GM18520 (cell line): Measurements from ENCODE around the gene UBE2D2.
A peak's percentile ranks its signal among the peaks of the same experiment; 100 is the strongest.

Experiments
- ATAC-seq: cut with Tn5 transposase; IDR thresholded peaks from one replicate; pipeline ENCODE4 v1.9.1; 2021; ENCODE audit not compliant: unreplicated experiment

The UBE2D2 gene

GRCh38 chr5:139659695-139660101, 98.6 kb downstream of the UBE2D2 start:
- ATAC-seq = no peak

GRCh38 chr5:139660105-139660922, 99.2 kb downstream of the UBE2D2 start:
- no peak for ATAC-seq

DNA sequence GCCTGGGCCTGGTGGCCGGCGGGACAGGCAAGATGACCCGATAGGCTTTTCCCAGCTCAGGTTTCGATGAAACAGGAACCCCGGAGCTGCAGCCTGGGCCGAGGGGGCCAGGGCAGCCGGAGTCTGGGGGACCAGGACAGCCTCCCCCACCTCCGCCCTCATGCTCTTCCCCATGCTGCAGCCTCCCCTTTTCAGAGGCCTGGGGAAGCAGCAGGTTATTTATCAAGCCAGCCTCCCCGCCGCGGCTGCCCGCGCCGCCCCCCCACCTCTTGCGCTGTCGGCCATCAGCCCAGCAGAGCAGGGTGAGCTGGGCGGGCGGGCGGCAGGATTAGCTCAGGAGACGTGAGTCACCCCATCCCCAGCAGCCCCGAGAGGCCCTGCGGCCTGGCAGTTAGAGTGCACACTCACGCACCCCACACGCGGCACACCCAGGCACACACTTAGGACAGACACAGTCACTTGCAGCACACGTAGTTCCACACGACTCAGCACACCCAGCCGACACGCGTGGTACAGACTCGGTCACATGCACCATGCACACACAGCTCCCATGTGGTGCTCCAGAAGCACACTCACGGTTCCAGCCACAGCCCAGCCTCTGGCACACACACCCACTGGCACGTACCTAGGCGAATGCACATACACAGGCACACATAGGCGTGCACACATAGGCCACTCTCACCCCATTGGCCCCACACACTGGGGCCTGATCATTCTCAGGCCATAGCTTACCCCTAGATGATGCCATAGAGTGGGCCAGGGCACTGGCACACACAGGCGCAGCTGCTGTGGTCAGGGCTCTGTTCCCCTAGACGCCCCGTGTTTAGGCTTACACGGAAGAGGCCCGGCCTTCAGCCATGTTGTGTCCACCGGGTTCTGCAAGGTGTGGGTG, 100.0 kb downstream of the UBE2D2 start:
- no peak for ATAC-seq

DNA sequence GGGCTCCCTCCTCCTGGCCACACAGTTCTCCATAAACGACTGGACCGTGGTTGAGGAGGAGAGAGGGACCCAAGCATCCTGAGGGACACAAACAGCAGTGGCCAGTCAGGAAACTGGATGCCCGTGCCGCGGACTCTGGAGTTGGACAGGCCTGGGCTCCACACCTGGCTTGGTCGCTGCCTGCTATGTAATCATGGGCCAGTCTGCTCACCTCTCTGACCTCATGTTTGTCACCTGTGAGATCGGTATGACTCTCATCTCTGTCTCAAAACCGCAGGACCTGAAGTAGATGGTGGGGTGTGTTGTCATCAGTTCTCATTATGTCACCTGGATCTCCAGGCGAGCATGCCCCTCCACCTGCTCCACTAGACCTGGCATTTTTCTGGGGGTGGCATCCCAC, 101.5 kb downstream of the UBE2D2 start:
- ATAC-seq = no peak

GRCh38 chr5:139663207-139664085, 102.3 kb downstream of the UBE2D2 start:
- ATAC-seq = no peak

DNA sequence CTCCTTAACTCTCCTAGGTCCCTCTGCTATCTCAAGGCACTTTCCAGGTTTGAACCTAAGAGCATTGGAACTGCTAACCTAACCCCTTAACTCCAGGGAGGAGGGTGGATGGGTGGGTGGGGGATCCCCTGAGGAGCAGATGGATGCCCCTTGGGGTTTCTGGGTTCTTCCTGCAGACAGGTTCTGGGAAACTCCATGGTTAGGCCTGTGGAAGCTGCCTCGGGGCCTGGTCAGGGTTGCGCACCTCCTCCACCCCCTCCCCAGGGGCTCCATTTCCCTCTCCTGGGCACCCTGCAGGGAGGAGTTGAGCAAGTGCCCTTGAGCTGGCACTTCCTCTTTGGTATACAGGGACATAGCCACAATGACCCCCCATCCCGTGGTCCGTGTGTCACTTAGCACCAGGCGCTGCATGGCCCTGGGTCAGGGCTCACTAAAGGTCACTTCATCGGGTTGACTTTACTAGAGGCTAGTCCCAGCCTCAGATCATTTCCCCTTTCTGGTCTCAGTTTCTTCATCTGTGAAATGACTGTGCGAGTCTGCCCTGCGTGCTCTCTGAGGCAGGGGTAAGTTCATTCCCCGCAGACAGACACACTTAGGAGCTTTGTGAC, 103.1 kb downstream of the UBE2D2 start:
- ATAC-seq = peak; percentile 59

DNA sequence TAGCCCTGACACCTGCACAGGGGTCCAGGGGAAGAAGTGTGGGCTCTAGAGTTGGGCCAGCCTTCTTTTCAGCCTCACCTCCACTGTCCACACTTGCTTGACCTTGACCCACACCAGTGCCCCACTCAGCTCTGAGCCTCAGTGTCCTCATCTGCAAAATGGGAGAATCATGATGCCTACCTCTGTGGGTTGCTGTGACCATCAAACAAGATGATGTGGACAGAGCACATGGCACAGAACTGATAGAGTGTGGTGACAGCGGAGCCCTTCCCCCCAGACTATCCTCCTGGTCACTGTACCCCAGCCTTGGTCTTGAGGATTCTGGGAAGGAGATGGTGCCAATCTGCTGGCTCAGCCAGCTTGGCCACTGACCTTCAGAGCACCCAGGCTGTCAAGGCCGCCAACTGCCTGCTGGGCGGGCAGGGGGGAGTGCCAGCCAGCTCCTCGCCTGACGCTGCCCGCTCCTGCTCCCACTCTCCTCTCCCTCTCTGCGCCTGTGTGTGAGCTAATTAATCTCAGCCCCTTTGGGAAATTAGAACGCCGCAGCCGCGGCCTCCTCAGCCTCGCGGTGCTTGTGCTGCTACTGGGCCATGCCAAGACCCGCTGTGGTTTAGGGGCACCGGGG, 103.7 kb downstream of the UBE2D2 start:
- ATAC-seq = no peak

DNA sequence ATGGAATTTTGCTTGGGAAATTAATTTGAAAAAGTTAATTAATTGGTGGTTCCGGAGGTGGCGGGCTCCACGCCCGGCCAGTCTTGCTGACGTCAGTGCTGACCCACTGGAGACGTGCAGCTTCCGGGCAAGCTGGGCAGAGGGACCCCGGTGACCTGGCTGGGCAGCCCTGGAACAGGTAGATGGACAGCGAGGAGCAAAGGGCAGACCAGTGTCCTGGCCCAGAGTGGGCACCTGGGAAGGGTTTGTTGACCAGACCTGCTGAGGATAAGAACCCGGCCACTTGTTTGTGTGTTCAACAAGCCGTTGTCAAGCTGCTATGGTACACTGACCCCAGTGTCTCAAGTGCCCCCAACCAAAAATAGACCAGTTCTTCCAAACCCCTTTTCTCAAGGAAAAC, 104.5 kb downstream of the UBE2D2 start:
- ATAC-seq = no peak

- no peak for ATAC-seq
These were observed 105.4 kb downstream of the UBE2D2 start for GRCh38 chr5:139666551-139666950.

DNA sequence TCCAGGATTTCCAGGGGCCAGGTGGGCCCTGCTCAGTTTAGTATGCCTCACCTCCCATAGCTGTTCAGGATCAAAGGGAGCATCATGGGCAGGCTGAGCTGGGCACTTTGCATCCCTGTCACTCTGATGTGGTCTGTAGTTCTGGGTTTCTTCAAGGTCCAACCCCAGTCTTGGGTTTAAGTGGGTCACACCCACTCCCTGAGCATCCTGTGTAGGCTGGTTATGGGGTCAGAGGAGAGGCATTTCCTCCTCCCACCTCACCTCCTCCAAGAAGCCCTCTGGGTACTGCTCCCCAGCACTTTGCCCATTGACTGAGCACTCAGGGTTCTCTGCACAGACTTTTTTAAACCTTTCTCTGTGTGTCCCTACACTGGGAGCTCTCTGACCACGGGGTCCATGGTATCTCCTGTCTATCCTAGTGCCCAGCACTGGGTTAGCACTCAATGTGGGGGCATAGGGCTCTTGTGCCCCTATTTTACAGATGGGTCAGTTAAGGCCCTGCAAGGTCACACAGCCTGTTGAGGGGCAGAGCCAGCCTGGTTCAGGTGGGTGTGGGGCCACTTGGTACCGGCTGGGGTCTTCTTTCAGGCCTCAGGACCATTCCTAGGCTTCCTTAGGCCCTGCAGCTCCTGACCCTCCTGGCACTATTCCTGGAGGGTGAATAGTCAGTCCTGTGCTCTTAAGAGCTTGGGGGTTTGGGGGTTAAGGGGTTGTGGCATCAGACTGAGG, 106.0 kb downstream of the UBE2D2 start:
- ATAC-seq = no peak

GRCh38 chr5:139667730-139668063, 106.6 kb downstream of the UBE2D2 start:
- ATAC-seq = no peak

GRCh38 chr5:139668064-139668880, 107.1 kb downstream of the UBE2D2 start:
- no peak for ATAC-seq

DNA sequence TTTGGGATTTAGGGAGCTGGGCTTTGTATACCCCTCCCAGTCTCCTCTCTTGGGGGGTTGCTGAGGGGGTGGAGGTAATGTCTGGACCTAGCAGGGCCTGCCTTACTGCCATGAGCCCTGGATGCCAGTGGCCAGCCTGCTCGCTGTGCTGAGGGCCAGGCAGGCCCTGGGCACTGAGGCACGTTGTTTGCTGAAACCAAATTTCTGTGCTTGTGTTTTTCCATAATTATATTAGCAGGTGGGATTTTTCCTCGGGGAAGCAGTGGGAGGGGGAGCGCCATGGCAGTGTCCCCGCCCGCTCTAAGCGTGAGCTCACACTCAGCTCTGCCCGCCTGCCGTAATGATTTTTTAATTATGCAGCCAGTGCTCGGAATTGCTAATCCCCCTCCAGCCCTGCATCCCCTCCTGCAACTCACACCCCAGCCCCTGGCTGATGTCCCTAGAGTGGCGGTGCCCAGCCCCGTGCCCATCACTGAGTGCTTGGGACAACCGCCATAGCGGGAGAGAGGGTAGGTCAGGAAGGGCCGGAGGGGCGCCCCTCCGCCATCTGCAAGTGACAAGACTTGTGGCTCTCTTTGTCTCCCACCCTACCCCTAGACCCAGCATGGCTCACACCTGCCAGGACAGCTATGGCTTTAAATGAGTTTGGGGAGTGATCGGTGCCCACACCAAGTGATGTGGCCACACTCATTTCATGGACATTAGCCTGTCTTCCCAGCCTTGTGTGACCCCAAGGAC, 108.0 kb downstream of the UBE2D2 start:
- ATAC-seq = no peak

DNA sequence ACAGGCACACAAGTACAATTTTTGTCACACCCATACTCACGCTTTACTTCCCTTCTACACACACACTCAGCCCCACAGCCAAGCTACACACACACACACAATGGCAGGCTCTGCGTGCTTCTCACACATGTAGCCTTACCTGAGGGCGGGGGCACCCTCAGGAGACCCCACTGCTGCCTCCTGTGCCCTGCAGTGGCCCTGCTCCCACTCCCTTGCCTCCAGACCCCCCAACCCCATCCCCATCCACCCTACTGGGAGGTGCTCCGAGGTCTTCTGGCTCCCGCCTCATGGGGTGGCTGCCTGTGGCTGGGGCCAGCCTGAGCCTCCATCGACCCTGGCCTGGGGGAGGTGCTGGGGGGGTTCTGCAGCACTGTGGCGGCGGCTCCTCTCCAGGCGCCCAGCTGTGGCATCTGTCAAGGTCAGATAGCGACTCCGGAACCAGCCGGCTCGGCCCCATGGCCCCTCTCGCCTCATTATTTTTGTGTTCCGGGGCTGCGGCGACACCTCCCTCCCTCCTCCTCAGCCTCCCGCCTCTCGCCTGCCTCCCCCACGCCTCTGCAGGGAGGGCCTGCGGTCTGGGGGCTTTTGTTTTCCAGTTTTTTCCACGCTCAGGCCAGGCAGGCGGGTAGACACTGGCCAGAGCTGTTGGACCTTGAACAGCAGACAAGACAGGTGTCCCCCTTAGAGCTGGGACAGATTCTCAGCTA, 108.7 kb downstream of the UBE2D2 start:
- peak; percentile 1 for ATAC-seq

DNA sequence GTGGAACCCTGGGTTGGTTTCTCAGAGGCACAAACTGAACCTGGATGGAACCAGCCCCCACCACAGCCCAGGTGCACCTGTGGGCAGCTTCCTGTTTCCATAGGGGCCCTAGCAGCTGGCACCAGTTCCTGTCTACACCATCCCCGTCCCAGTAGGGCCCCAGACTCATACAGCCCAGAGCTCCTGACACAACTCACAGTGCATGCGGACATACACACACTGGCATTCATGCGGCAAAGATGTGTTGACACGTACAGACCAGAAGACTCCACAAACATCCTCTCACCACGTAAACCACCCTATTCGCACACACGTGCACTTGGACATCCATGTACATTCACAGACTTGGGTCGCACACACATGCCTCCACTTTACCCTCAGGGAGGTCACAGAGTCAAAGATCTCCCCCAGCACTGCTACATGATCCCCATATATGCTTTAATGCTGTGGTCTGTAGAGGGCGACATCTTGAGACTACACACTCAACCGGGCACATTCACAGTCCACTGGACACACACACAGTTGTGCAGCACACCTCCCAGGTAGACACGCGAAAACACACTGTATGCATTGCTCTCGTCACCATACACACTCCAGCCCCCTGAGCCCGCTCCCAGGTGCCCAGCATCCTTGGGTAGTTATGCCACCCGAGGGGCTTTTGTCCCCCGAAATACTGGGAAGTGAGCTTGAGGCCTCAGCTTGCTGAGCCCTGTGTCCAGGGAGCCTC, 109.4 kb downstream of the UBE2D2 start:
- peak; percentile 36 for ATAC-seq

GRCh38 chr5:139671096-139671841, 110.1 kb downstream of the UBE2D2 start:
- no peak for ATAC-seq
